Measurements from ENCODE around the gene SPINK1. TPM values are rescaled to one million over a fixed set of nuclear protein-coding genes. Genes with fewer than 3 reads are reported as not detected.

SPINK1 gene
- total and polyA plus RNA-seq, 2 of the 13 experiments (the other 11 are each of a cell fraction or from before 2014, with no cell fraction given): 14.7 to 17.1 TPM

- Histone ChIP-seq H3K4me1 (ENCODE audit: insufficient read depth, low read length) (no peaks in the 10 kb centered on the region), H3K36me3 (replicated peaks in 1 of 2; ENCODE audit: control insufficient read depth in 1 of 2, insufficient read depth in 2 of 2, low read length in 2 of 2) (no peaks in the 10 kb centered on the region), H3K4me2 (ENCODE audit: low read depth, low read length) (no peak overlapping the region), H2AFZ (ENCODE audit: low read length) (no peak overlapping the region), H3K79me2 (ENCODE audit: insufficient read depth, low read length) (no peaks in the 10 kb centered on the region), H4K20me1 (ENCODE audit: insufficient read depth, low read length) (no peaks in the 10 kb centered on the region), H3K4me3 (replicated peaks in 1 of 3; ENCODE audit: insufficient read depth in 1 of 3, low read depth in 2 of 3, low read length in 3 of 3) (no peak overlapping the region), H3K9me3 (ENCODE audit: low read length) (no peaks in the 10 kb centered on the region), H3K27ac (ENCODE audit: extremely low read length, insufficient read depth, low read length) (no peak overlapping the region), H3K27me3 (ENCODE audit: control insufficient read depth in 1 of 2, insufficient read depth in 2 of 2, low read length in 2 of 2) (no peaks in the 10 kb centered on the region), H3K9ac (ENCODE audit: insufficient read depth, low read depth, low read length) (no peak overlapping the region)
- in situ Hi-C loops (cut with HindIII; ENCODE audit: extremely low pct_ligation_motif_present, low pct_unique_long_range_greater_than_20kb) (no loop called here), intact Hi-C loops (cut with micrococcal nuclease; ENCODE audit: unreplicated experiment) (loop anchor here (10.0 kb wide), 1 partner anchor 115 kb away; no protein-coding TSS in a partner anchor)
- 10% methylated on average over 1 of the region's 1 CpG for WGBS (ENCODE audit: low lambda C conversion rate)
- no TSS peak for BruUV-seq (replicated peaks)
- ATAC-seq: no peak
- DNase-seq (ENCODE audit: low spot score): no peak
- POLR2A ChIA-PET: no interaction called here
- CTCF ChIA-PET (ENCODE audit: low intra/inter-chr PET ratio, low total read pairs): no interaction called here
- no peak for FAIRE-seq
- no peak for TF ChIP-seq ZNF782 (CRISPR knock-in tag; IDR thresholded peaks at IDR 0.05; ENCODE audit: borderline replicate concordance)
- no peak for TF ChIP-seq THAP8 (CRISPR knock-in tag; IDR thresholded peaks at IDR 0.05; ENCODE audit: borderline replicate concordance)
- TF ChIP-seq CENPT (CRISPR knock-in tag; IDR thresholded peaks at IDR 0.05; ENCODE audit: low read depth): no peak
- TF ChIP-seq ZNF607 (CRISPR knock-in tag; IDR thresholded peaks at IDR 0.05; ENCODE audit: borderline replicate concordance): no peak
- TF ChIP-seq, protein P1, sequence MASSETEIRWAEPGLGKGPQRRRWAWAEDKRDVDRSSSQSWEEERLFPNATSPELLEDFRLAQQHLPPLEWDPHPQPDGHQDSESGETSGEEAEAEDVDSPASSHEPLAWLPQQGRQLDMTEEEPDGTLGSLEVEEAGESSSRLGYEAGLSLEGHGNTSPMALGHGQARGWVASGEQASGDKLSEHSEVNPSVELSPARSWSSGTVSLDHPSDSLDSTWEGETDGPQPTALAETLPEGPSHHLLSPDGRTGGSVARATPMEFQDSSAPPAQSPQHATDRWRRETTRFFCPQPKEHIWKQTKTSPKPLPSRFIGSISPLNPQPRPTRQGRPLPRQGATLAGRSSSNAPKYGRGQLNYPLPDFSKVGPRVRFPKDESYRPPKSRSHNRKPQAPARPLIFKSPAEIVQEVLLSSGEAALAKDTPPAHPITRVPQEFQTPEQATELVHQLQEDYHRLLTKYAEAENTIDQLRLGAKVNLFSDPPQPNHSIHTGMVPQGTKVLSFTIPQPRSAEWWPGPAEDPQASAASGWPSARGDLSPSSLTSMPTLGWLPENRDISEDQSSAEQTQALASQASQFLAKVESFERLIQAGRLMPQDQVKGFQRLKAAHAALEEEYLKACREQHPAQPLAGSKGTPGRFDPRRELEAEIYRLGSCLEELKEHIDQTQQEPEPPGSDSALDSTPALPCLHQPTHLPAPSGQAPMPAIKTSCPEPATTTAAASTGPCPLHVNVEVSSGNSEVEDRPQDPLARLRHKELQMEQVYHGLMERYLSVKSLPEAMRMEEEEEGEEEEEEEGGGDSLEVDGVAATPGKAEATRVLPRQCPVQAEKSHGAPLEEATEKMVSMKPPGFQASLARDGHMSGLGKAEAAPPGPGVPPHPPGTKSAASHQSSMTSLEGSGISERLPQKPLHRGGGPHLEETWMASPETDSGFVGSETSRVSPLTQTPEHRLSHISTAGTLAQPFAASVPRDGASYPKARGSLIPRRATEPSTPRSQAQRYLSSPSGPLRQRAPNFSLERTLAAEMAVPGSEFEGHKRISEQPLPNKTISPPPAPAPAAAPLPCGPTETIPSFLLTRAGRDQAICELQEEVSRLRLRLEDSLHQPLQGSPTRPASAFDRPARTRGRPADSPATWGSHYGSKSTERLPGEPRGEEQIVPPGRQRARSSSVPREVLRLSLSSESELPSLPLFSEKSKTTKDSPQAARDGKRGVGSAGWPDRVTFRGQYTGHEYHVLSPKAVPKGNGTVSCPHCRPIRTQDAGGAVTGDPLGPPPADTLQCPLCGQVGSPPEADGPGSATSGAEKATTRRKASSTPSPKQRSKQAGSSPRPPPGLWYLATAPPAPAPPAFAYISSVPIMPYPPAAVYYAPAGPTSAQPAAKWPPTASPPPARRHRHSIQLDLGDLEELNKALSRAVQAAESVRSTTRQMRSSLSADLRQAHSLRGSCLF (CRISPR knock-in tag; IDR thresholded peaks at IDR 0.05; ENCODE audit: borderline replicate concordance): no peak
- no peak for TF ChIP-seq NFE2L1 (CRISPR knock-in tag; IDR thresholded peaks at IDR 0.05; ENCODE audit: borderline replicate concordance)
- TF ChIP-seq ZNF230 (CRISPR knock-in tag; IDR thresholded peaks at IDR 0.05): no peak
- no peak for TF ChIP-seq ZBTB7B (CRISPR knock-in tag; IDR thresholded peaks at IDR 0.05)
- TF ChIP-seq PRDM4 (CRISPR knock-in tag; IDR thresholded peaks at IDR 0.05; ENCODE audit: borderline replicate concordance): no peak
- no peak for TF ChIP-seq AKAP8 (CRISPR knock-in tag; IDR thresholded peaks at IDR 0.05)
- TF ChIP-seq ZBTB26 (CRISPR knock-in tag; IDR thresholded peaks at IDR 0.05; ENCODE audit: borderline replicate concordance): no peak
- no peak for TF ChIP-seq HOXA7 (CRISPR knock-in tag; IDR thresholded peaks at IDR 0.05)
Observed at GRCh38 chr5:147819261-147819770, 12.2 kb downstream of the SPINK1 start.

All from HepG2 (cell line).